Breast epithelium (tissue), 3 donors: ENCODE data around the gene PRKCE.

Experiments used
- CTCF ChIP-seq, 3 donors: fragments of 450-650 bp; IDR thresholded peaks; one replicate each; pipeline ENCODE4 v1.5.1; 2016 to 2017; ENCODE audit warnings: antibody characterized with exemption in 3 of 3, mild to moderate bottlenecking in 3 of 3, moderate library complexity in 3 of 3
- POLR2A ChIP-seq: fragments of 450-650 bp; IDR thresholded peaks from one replicate; pipeline ENCODE4 v1.6.1; 2016; ENCODE audit warnings: antibody characterized with exemption, mild to moderate bottlenecking, moderate library complexity

- TF ChIP-seq CTCF (IDR thresholded peaks at IDR 0.05): no peak
- no peak for TF ChIP-seq POLR2A
These were observed 131.5 kb downstream of the PRKCE start for GRCh38 chr2:45782986-45783385.
